HEK293 (cell line): ENCODE results near the gene PALD1.

Experiments used
- CTCF ChIA-PET: fragments of 350-600 bp; formaldehyde crosslinking; extraction: SDS; loops from one replicate; lab custom pipeline; 2021; ENCODE audit warnings: antibody characterized with exemption; lab: Yijun Ruan, JAX
- POLR2A ChIA-PET: fragments of 300-600 bp; formaldehyde crosslinking; extraction: SDS; loops from one replicate; lab custom pipeline; 2020; ENCODE audit warnings: antibody characterized with exemption, inconsistent platforms; lab: Yijun Ruan, JAX
- H3K27ac ChIP-seq: fragments of 200-500 bp; sonication (Bioruptor generic); 2 replicates; pipeline ENCODE4 v1.5.1; 2014; ENCODE audit warnings: low read depth, low read length, control low read depth, inconsistent platforms; ENCODE audit errors: extremely low read depth
- H3K36me3 ChIP-seq, 2 experiments: fragments of 200-500 bp in 1 of 2; sonication (Bioruptor generic) in 1 of 2; 1 replicate in 1 of 2; 2 replicates in 1 of 2; pipeline ENCODE4 v1.5.1; 2014 to 2017; ENCODE audit warnings: inconsistent platforms in 2 of 2, low read length in 2 of 2; ENCODE audit not compliant: control insufficient read depth in 2 of 2, insufficient read depth in 1 of 2
- H3K4me1 ChIP-seq: fragments of 200-500 bp; sonication (Bioruptor generic); 2 replicates; pipeline ENCODE4 v1.5.1; 2014; ENCODE audit warnings: mild to moderate bottlenecking, low read length, inconsistent platforms; ENCODE audit not compliant: control insufficient read depth, insufficient read depth
- H3K4me3 ChIP-seq: 2 replicates; pipeline ENCODE4 v1.5.1; 2011; ENCODE audit warnings: low read depth, mild to moderate bottlenecking, control low read depth, low read length, moderate library complexity
- H3K9me3 ChIP-seq: fragments of 200-500 bp; sonication (Bioruptor generic); 2 replicates; pipeline ENCODE4 v1.5.1; 2014; ENCODE audit warnings: low read depth, low read length, inconsistent platforms; ENCODE audit not compliant: control insufficient read depth, insufficient read depth
- EGR2 ChIP-seq: fragments of 450-650 bp; formaldehyde crosslinking; IDR thresholded peaks from 2 replicates; pipeline ENCODE4 v1.5.1; 2016; ENCODE audit warnings: low read depth, missing biosample characterization, missing genetic modification characterization
- FEZF1 ChIP-seq: fragments of 450-650 bp; formaldehyde crosslinking; IDR thresholded peaks from 2 replicates; pipeline ENCODE4 v1.5.1; 2016; ENCODE audit warnings: missing biosample characterization, missing genetic modification characterization
- GFI1B ChIP-seq: fragments of 450-650 bp; formaldehyde crosslinking; IDR thresholded peaks from 2 replicates; pipeline ENCODE4 v1.5.1; 2016; ENCODE audit warnings: missing biosample characterization, missing genetic modification characterization
- GLIS2 ChIP-seq: fragments of 450-650 bp; formaldehyde crosslinking; IDR thresholded peaks from 2 replicates; pipeline ENCODE4 v1.5.1; 2016; ENCODE audit warnings: missing biosample characterization, missing genetic modification characterization
- KLF1 ChIP-seq: fragments of 450-650 bp; formaldehyde crosslinking; IDR thresholded peaks from 2 replicates; pipeline ENCODE4 v1.5.1; 2016; ENCODE audit warnings: missing biosample characterization, missing genetic modification characterization
- TCF7L2 ChIP-seq: IDR thresholded peaks from 2 replicates; pipeline ENCODE4 v1.6.1; 2011; ENCODE audit warnings: low read depth, mild to moderate bottlenecking, inconsistent platforms, low read length, moderate library complexity, borderline replicate concordance
- ZFHX2 ChIP-seq: fragments of 450-650 bp; formaldehyde crosslinking; conservative IDR thresholded peaks from 2 replicates; pipeline ENCODE4 v1.5.1; 2016; ENCODE audit warnings: missing biosample characterization, missing genetic modification characterization
- ZFP41 ChIP-seq: fragments of 450-650 bp; formaldehyde crosslinking; IDR thresholded peaks from 2 replicates; pipeline ENCODE4 v1.5.1; 2016; ENCODE audit warnings: missing biosample characterization, missing genetic modification characterization, borderline replicate concordance
- ZNF121 ChIP-seq: fragments of 450-650 bp; formaldehyde crosslinking; IDR thresholded peaks from 2 replicates; pipeline ENCODE4 v1.5.1; 2016; ENCODE audit warnings: missing biosample characterization, missing genetic modification characterization
- ZNF175 ChIP-seq: fragments of 450-650 bp; formaldehyde crosslinking; IDR thresholded peaks from 2 replicates; pipeline ENCODE4 v1.5.1; 2016; ENCODE audit warnings: missing biosample characterization, missing genetic modification characterization
- ZNF223 ChIP-seq: fragments of 450-650 bp; formaldehyde crosslinking; IDR thresholded peaks from 2 replicates; pipeline ENCODE4 v1.5.1; 2016; ENCODE audit warnings: missing biosample characterization, missing genetic modification characterization
- ZNF23 ChIP-seq: fragments of 450-650 bp; formaldehyde crosslinking; IDR thresholded peaks from 2 replicates; pipeline ENCODE4 v1.5.1; 2016; ENCODE audit warnings: missing biosample characterization, missing genetic modification characterization, borderline replicate concordance
- ZNF302 ChIP-seq: fragments of 450-650 bp; formaldehyde crosslinking; IDR thresholded peaks from 2 replicates; pipeline ENCODE4 v1.5.1; 2016; ENCODE audit warnings: missing biosample characterization, missing genetic modification characterization, low read depth
- ZNF366 ChIP-seq: fragments of 450-650 bp; formaldehyde crosslinking; conservative IDR thresholded peaks from 2 replicates; pipeline ENCODE4 v1.5.1; 2016; ENCODE audit warnings: missing biosample characterization, missing genetic modification characterization
- ZNF398 ChIP-seq: fragments of 450-650 bp; formaldehyde crosslinking; IDR thresholded peaks from 2 replicates; pipeline ENCODE4 v1.5.1; 2017; ENCODE audit warnings: missing biosample characterization, missing genetic modification characterization
- ZNF513 ChIP-seq: fragments of 450-650 bp; IDR thresholded peaks from 2 replicates; pipeline ENCODE4 v1.5.1; 2018; ENCODE audit warnings: missing biosample characterization, missing genetic modification characterization
- ZNF549 ChIP-seq: fragments of 450-650 bp; IDR thresholded peaks from 2 replicates; pipeline ENCODE4 v1.5.1; 2018; ENCODE audit warnings: missing biosample characterization, missing genetic modification characterization, mild to moderate bottlenecking, inconsistent platforms, moderate library complexity
- ZNF571 ChIP-seq: fragments of 450-650 bp; formaldehyde crosslinking; IDR thresholded peaks from 2 replicates; pipeline ENCODE4 v1.5.0; 2017; ENCODE audit warnings: missing biosample characterization, missing genetic modification characterization
- ZNF610 ChIP-seq: fragments of 450-650 bp; formaldehyde crosslinking; IDR thresholded peaks from 2 replicates; pipeline ENCODE4 v1.5.1; 2016; ENCODE audit warnings: missing biosample characterization, missing genetic modification characterization, borderline replicate concordance
- ZNF677 ChIP-seq: fragments of 450-650 bp; IDR thresholded peaks from 2 replicates; pipeline ENCODE4 v1.5.0; 2018; ENCODE audit warnings: missing biosample characterization, mild to moderate bottlenecking, missing genetic modification characterization, moderate library complexity
- ZNF707 ChIP-seq: fragments of 450-650 bp; formaldehyde crosslinking; IDR thresholded peaks from 2 replicates; pipeline ENCODE4 v1.5.1; 2016; ENCODE audit warnings: missing biosample characterization, missing genetic modification characterization
- ZNF791 ChIP-seq: fragments of 450-650 bp; formaldehyde crosslinking; IDR thresholded peaks from 2 replicates; pipeline ENCODE4 v1.5.1; 2016; ENCODE audit warnings: missing biosample characterization, missing genetic modification characterization
- TF ChIP-seq, protein P1 (sequence below): fragments of 450-650 bp; formaldehyde crosslinking; IDR thresholded peaks from 2 replicates; pipeline ENCODE4 v1.5.1; 2016; ENCODE audit warnings: missing biosample characterization, missing genetic modification characterization
- TF ChIP-seq, protein P2 (sequence below): fragments of 450-650 bp; formaldehyde crosslinking; IDR thresholded peaks from 2 replicates; pipeline ENCODE4 v1.5.1; 2016; ENCODE audit warnings: missing biosample characterization, missing genetic modification characterization
- TF ChIP-seq, protein P3 (sequence below): fragments of 450-650 bp; formaldehyde crosslinking; IDR thresholded peaks from 2 replicates; pipeline ENCODE4 v1.5.1; 2016; ENCODE audit warnings: missing biosample characterization, missing genetic modification characterization

The PALD1 gene

GRCh38 chr10:70535451-70535850 is 56.9 kb downstream of the PALD1 start:
- Histone ChIP-seq H3K9me3 (no peaks in the 10 kb centered on the region), H3K27ac (no peak overlapping the region), H3K36me3 (peaks cover 0 to 50% of the 10 kb centered on the region in 2 experiments; a peak in 2 of 3 replicates), H3K4me3 (no peak overlapping the region), H3K4me1 (no peaks in the 10 kb centered on the region)
- POLR2A ChIA-PET = no interaction called here
- CTCF ChIA-PET = interaction anchor here (0.7 to 3.8 kb wide), 4 partner anchors 14 to 314 kb away, joined by 4 to 27 read pairs (median 6); no protein-coding TSS in a partner anchor
- TF ChIP-seq ZNF398 (tag by site-specific recombination) (peak; percentile 23; the same call in 1 of the 2 replicates), ZNF302 (no peak), ZNF707 (no peak), ZNF121 (tag by site-specific recombination) (peak; percentile 91), TCF7L2 (no peak), ZNF571 (tag by site-specific recombination) (no peak), FEZF1 (tag by site-specific recombination) (no peak), ZFP41 (tag by site-specific recombination) (no peak), ZNF513 (tag by site-specific recombination) (peak; percentile 80), ZNF610 (no peak), GFI1B (tag by site-specific recombination) (no peak), ZNF175 (no peak), ZFHX2 (tag by site-specific recombination) (peak; percentile 25; the same call in 1 of the 2 replicates), ZNF366 (peak; percentile 84), EGR2 (tag by site-specific recombination) (peak; percentile 77; the same call in 1 of the 2 replicates), ZNF23 (no peak)
- TF ChIP-seq, protein P1, sequence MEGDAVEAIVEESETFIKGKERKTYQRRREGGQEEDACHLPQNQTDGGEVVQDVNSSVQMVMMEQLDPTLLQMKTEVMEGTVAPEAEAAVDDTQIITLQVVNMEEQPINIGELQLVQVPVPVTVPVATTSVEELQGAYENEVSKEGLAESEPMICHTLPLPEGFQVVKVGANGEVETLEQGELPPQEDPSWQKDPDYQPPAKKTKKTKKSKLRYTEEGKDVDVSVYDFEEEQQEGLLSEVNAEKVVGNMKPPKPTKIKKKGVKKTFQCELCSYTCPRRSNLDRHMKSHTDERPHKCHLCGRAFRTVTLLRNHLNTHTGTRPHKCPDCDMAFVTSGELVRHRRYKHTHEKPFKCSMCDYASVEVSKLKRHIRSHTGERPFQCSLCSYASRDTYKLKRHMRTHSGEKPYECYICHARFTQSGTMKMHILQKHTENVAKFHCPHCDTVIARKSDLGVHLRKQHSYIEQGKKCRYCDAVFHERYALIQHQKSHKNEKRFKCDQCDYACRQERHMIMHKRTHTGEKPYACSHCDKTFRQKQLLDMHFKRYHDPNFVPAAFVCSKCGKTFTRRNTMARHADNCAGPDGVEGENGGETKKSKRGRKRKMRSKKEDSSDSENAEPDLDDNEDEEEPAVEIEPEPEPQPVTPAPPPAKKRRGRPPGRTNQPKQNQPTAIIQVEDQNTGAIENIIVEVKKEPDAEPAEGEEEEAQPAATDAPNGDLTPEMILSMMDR = no peak
- TF ChIP-seq, protein P2, sequence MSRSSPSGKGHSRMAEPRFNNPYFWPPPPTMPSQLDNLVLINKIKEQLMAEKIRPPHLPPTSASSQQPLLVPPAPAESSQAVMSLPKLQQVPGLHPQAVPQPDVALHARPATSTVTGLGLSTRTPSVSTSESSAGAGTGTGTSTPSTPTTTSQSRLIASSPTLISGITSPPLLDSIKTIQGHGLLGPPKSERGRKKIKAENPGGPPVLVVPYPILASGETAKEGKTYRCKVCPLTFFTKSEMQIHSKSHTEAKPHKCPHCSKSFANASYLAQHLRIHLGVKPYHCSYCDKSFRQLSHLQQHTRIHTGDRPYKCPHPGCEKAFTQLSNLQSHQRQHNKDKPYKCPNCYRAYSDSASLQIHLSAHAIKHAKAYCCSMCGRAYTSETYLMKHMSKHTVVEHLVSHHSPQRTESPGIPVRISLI (tag by site-specific recombination) = no peak

DNA sequence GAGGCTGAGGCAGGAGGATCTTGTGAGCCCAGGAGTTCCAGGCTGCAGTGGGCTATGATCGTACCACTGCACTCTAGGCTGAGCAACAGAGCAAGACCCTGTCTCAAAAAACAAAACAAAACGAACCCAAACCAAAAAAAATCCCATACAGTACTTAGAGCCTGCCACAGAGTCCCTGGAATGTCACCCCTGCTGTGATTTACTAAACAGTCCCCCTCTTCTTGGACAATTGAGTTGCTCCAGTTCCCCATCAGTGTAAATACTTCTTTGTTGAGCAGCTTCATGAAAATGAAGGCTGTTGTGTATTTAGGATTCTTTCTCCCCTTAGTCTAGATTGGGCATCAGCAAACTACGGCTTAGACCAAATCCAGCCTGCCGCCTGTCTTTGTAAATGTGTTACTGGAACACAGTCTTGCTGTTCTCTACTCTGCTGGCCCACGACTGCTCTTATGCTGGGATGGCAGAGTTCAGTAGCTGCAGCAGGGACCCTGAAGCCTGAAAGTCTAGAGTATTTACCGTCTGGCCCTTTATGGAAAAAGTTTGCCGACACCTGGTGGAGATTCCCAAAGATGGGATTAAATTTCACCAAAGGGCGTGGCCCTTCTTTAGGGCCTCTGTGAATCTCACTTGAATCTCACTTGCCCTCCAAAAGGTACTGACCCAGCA is 57.8 kb downstream of the PALD1 start:
- Histone ChIP-seq H3K27ac (no peak overlapping the region), H3K9me3 (no peaks in the 10 kb centered on the region), H3K4me3 (no peak overlapping the region), H3K36me3 (peaks cover 0 to 54% of the 10 kb centered on the region in 2 experiments; a peak in 2 of 3 replicates), H3K4me1 (no peaks in the 10 kb centered on the region)
- ChIA-PET POLR2A (interaction anchor here (1.0 to 1.2 kb wide), 2 partner anchors 16 to 75 kb away, joined by 3 read pairs; no protein-coding TSS in a partner anchor), CTCF (interaction anchor here (0.7 to 3.8 kb wide), 14 partner anchors 8 to 1513 kb away, joined by 3 to 27 read pairs (median 4); no protein-coding TSS in a partner anchor)
- TF ChIP-seq KLF1 (tag by site-specific recombination) = 0 out of 2 replicates have a peak, but pooled peaks have one; percentile 17
- no peak for TF ChIP-seq ZNF791 (tag by site-specific recombination)
- no peak for TF ChIP-seq ZNF549 (tag by site-specific recombination)
- TF ChIP-seq ZNF677 (tag by site-specific recombination) = no peak
- TF ChIP-seq, protein P3, sequence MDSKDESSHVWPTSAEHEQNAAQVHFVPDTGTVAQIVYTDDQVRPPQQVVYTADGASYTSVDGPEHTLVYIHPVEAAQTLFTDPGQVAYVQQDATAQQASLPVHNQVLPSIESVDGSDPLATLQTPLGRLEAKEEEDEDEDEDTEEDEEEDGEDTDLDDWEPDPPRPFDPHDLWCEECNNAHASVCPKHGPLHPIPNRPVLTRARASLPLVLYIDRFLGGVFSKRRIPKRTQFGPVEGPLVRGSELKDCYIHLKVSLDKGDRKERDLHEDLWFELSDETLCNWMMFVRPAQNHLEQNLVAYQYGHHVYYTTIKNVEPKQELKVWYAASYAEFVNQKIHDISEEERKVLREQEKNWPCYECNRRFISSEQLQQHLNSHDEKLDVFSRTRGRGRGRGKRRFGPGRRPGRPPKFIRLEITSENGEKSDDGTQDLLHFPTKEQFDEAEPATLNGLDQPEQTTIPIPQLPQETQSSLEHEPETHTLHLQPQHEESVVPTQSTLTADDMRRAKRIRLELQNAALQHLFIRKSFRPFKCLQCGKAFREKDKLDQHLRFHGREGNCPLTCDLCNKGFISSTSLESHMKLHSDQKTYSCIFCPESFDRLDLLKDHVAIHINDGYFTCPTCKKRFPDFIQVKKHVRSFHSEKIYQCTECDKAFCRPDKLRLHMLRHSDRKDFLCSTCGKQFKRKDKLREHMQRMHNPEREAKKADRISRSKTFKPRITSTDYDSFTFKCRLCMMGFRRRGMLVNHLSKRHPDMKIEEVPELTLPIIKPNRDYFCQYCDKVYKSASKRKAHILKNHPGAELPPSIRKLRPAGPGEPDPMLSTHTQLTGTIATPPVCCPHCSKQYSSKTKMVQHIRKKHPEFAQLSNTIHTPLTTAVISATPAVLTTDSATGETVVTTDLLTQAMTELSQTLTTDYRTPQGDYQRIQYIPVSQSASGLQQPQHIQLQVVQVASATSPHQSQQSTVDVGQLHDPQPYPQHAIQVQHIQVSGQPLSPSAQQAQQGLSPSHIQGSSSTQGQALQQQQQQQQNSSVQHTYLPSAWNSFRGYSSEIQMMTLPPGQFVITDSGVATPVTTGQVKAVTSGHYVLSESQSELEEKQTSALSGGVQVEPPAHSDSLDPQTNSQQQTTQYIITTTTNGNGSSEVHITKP = peak; percentile 47; the same call in 1 of the 2 replicates
- no peak for TF ChIP-seq ZNF223 (tag by site-specific recombination)
- TF ChIP-seq GLIS2 = no peak
